Measurements from ENCODE around the gene HEXIM1. TPM values are rescaled to one million over a fixed set of nuclear protein-coding genes. Genes with fewer than 3 reads are reported as not detected.

The HEXIM1 gene
- total RNA-seq, 1 experiment from 2014 or later: 78.0 TPM

- H3K36me3 Mint-ChIP-seq (ENCODE audit: insufficient read depth, unreplicated experiment): peaks cover 31% of the 10 kb centered on the region
- no TSS peak for BruUV-seq (replicated peaks)
- H3K9me3 ChIP-seq: no peaks in the 10 kb centered on the region
- TF ChIP-seq, protein P1, sequence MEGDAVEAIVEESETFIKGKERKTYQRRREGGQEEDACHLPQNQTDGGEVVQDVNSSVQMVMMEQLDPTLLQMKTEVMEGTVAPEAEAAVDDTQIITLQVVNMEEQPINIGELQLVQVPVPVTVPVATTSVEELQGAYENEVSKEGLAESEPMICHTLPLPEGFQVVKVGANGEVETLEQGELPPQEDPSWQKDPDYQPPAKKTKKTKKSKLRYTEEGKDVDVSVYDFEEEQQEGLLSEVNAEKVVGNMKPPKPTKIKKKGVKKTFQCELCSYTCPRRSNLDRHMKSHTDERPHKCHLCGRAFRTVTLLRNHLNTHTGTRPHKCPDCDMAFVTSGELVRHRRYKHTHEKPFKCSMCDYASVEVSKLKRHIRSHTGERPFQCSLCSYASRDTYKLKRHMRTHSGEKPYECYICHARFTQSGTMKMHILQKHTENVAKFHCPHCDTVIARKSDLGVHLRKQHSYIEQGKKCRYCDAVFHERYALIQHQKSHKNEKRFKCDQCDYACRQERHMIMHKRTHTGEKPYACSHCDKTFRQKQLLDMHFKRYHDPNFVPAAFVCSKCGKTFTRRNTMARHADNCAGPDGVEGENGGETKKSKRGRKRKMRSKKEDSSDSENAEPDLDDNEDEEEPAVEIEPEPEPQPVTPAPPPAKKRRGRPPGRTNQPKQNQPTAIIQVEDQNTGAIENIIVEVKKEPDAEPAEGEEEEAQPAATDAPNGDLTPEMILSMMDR (IDR thresholded peaks at IDR 0.05; ENCODE audit: insufficient read depth in 1 of 2, low read depth in 1 of 2, low read length in 1 of 2, severe bottlenecking in 1 of 2, unreplicated experiment in 1 of 2): no peak
- no peaks in the 10 kb centered on the region for H3K27me3 Mint-ChIP-seq (ENCODE audit: insufficient read depth, unreplicated experiment)
- ChIA-PET CTCF (interaction anchor here (0.6 to 4.5 kb wide), 12 partner anchors 10 to 254 kb away, joined by 3 to 47 read pairs (median 12); partner anchors contain the start of genes ACBD4, HEXIM1 and HEXIM2), POLR2A (interaction anchor here (0.5 to 8.1 kb wide), 10 partner anchors 11 to 200 kb away, joined by 3 to 183 read pairs (median 4); partner anchors contain the start of genes ACBD4, HEXIM1, HEXIM2 and MAP3K14)
- H3K4me3 Mint-ChIP-seq (ENCODE audit: unreplicated experiment): peak overlapping the region; percentile 64
- H3K27me3 ChIP-seq (replicated peaks; ENCODE audit: control insufficient read depth, insufficient read depth, low read length): no peaks in the 10 kb centered on the region
- H3K4me3 ChIP-seq (ENCODE audit: low read depth, low read length): peak overlapping the region; percentile 10
- peaks cover 45% of the 10 kb centered on the region for H3K4me1 Mint-ChIP-seq (ENCODE audit: low read depth, unreplicated experiment)
- intact Hi-C loops (cut with micrococcal nuclease; ENCODE audit: unreplicated experiment): loop anchor here (1.0 kb wide), 3 partner anchors 10 to 26 kb away; partner anchors contain the start of genes HEXIM1 and HEXIM2
- no peaks in the 10 kb centered on the region for H3K36me3 ChIP-seq (ENCODE audit: control insufficient read depth, insufficient read depth, low read length)
- H3K27ac Mint-ChIP-seq (ENCODE audit: unreplicated experiment): peak overlapping the region; percentile 94
- DNase-seq: peak; percentile 97 to 98
- H3K4me1 ChIP-seq: peaks cover 65% of the 10 kb centered on the region
- H3K9me3 Mint-ChIP-seq (ENCODE audit: unreplicated experiment): no peaks in the 10 kb centered on the region
Measured at GRCh38 chr17:45171338-45172231, 23.3 kb downstream of the HEXIM1 start.

GRCh38 chr17:45172232-45172540 is 23.9 kb downstream of the HEXIM1 start:
- peaks cover 68% of the 10 kb centered on the region for H3K4me1 ChIP-seq
- no peaks in the 10 kb centered on the region for H3K27me3 ChIP-seq (replicated peaks; ENCODE audit: control insufficient read depth, insufficient read depth, low read length)
- no peaks in the 10 kb centered on the region for H3K36me3 ChIP-seq (ENCODE audit: control insufficient read depth, insufficient read depth, low read length)
- Mint-ChIP-seq H3K4me3 (ENCODE audit: unreplicated experiment) (peak overlapping the region; percentile 64), H3K4me1 (ENCODE audit: low read depth, unreplicated experiment) (peaks cover 45% of the 10 kb centered on the region), H3K9me3 (ENCODE audit: unreplicated experiment) (no peaks in the 10 kb centered on the region), H3K27ac (ENCODE audit: unreplicated experiment) (peak overlapping the region; percentile 94), H3K36me3 (ENCODE audit: insufficient read depth, unreplicated experiment) (peaks cover 31% of the 10 kb centered on the region), H3K27me3 (ENCODE audit: insufficient read depth, unreplicated experiment) (no peaks in the 10 kb centered on the region)
- POLR2A ChIA-PET: interaction anchor here (0.6 to 8.1 kb wide), 6 partner anchors 11 to 37 kb away, joined by 3 to 183 read pairs (median 9); partner anchors contain the start of genes ACBD4, HEXIM1 and HEXIM2
- BruUV-seq (replicated peaks): TSS peak; percentile 56
- H3K9me3 ChIP-seq: no peaks in the 10 kb centered on the region
- intact Hi-C loops (cut with micrococcal nuclease; ENCODE audit: unreplicated experiment): no loop called here
- CTCF ChIA-PET: interaction anchor here (0.8 to 4.5 kb wide), 10 partner anchors 11 to 253 kb away, joined by 4 to 47 read pairs (median 18); partner anchors contain the start of genes ACBD4, HEXIM1 and HEXIM2
- TF ChIP-seq, protein P1 (IDR thresholded peaks at IDR 0.05; ENCODE audit: insufficient read depth in 1 of 2, low read depth in 1 of 2, low read length in 1 of 2, severe bottlenecking in 1 of 2, unreplicated experiment in 1 of 2): no peak
- no peak for DNase-seq
- H3K4me3 ChIP-seq (ENCODE audit: low read depth, low read length): peak overlapping the region; percentile 2; the same call in 1 of the 2 replicates

DNA sequence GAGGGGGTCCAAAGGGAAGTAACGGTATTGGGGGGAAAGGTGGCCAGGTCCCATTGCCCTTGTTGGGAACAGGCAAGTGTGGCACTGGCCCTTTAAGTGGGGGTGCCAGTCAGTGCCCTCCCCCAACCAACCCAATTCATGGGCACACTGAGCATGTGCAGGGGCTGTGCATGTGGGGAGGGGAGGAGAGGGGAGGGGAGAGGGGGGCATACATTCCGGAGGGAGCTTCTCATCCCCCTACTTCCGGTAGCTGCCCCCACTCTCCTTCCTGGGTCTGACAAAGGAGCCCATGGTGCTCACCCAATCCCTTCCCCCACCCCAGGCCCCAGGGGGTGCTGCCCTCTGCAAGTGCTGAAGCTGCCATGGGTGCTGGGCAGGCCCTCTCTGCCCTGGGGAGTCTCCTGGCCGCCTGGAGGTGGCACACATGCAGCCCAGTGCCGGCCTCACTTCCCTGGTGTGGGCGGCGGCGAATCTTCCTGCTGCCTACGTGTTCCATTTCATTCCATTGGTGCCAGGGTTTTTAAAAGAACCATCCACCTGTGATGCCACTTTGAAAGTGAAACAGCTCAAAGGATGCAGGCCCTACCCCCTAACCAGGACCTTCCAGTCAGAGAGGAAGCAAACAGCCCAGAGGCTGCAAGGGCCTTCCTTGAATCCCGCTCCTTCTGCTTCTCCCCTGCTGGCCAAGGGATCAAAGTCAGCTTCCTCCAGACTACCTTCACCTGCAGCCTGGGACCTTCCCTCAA is 24.4 kb downstream of the HEXIM1 start:
- H3K9me3 ChIP-seq: no peaks in the 10 kb centered on the region
- CTCF ChIA-PET: interaction anchor here (1.2 to 4.5 kb wide), 7 partner anchors 11 to 37 kb away, joined by 7 to 47 read pairs (median 24); partner anchors contain the start of genes ACBD4, HEXIM1 and HEXIM2
- Mint-ChIP-seq H3K4me1 (ENCODE audit: low read depth, unreplicated experiment) (peaks cover 45% of the 10 kb centered on the region), H3K9me3 (ENCODE audit: unreplicated experiment) (no peaks in the 10 kb centered on the region), H3K27me3 (ENCODE audit: insufficient read depth, unreplicated experiment) (no peaks in the 10 kb centered on the region), H3K4me3 (ENCODE audit: unreplicated experiment) (peak overlapping the region; percentile 64), H3K36me3 (ENCODE audit: insufficient read depth, unreplicated experiment) (peaks cover 31% of the 10 kb centered on the region), H3K27ac (ENCODE audit: unreplicated experiment) (peak overlapping the region; percentile 94)
- TF ChIP-seq, protein P1 (IDR thresholded peaks at IDR 0.05; ENCODE audit: insufficient read depth in 1 of 2, low read depth in 1 of 2, low read length in 1 of 2, severe bottlenecking in 1 of 2, unreplicated experiment in 1 of 2): peak in 1 of 2 experiments; percentile 0
- intact Hi-C loops (cut with micrococcal nuclease; ENCODE audit: unreplicated experiment): no loop called here
- H3K27me3 ChIP-seq (replicated peaks; ENCODE audit: control insufficient read depth, insufficient read depth, low read length): no peaks in the 10 kb centered on the region
- H3K4me3 ChIP-seq (ENCODE audit: low read depth, low read length): peak overlapping the region; percentile 2; the same call in 1 of the 2 replicates
- DNase-seq: peak; percentile 42 to 67
- H3K36me3 ChIP-seq (ENCODE audit: control insufficient read depth, insufficient read depth, low read length): no peaks in the 10 kb centered on the region
- no TSS peak for BruUV-seq (replicated peaks)
- peaks cover 70% of the 10 kb centered on the region for H3K4me1 ChIP-seq
- POLR2A ChIA-PET: interaction anchor here (1.0 to 8.1 kb wide), 5 partner anchors 12 to 37 kb away, joined by 4 to 183 read pairs (median 11); partner anchors contain the start of genes ACBD4, HEXIM1 and HEXIM2

Measured in Caco-2 (cell line).